Testis (tissue), 2 donors: Measurements from ENCODE around the gene KIRREL1.

Source experiments
- CTCF ChIP-seq, 3 experiments: fragments of 450-650 bp in 2 of 3; fragments of 200-600 bp in 1 of 3; sonication (generic) in 1 of 3; IDR thresholded peaks; one replicate each; pipeline ENCODE4 v1.5.1; 2016 to 2019; ENCODE audit warnings: antibody characterized with exemption in 3 of 3, mild to moderate bottlenecking in 2 of 3, moderate library complexity in 1 of 3
- POLR2A ChIP-seq: fragments of 450-650 bp; IDR thresholded peaks from one replicate; pipeline ENCODE4 v1.6.1; 2017; ENCODE audit warnings: antibody characterized with exemption, mild to moderate bottlenecking, moderate library complexity

GRCh38 chr1:158089925-158090637 is 96.6 kb downstream of the KIRREL1 start:
- TF ChIP-seq CTCF (IDR thresholded peaks at IDR 0.05) = no peak
- no peak for TF ChIP-seq POLR2A
